Astrocyte (in vitro differentiated cells and primary cell): Measurements from ENCODE around the gene LPCAT3. TPM values are rescaled to one million over a fixed set of nuclear protein-coding genes. Genes with fewer than 3 reads are reported as not detected.

Experiments
- DNase-seq: peaks from one replicate; pipeline ENCODE4 v3.0.0-alpha.2; 2010; ENCODE audit warnings: low read depth
- FAIRE-seq: peaks from 2 replicates; lab custom pipeline; 2011; peaks lifted over from hg19 to GRCh38; lab: Jason Lieb, UNC
- H2AFZ ChIP-seq: 2 replicates; pipeline ENCODE4 v1.6.0; 2012; ENCODE audit warnings: low read depth, low read length, inconsistent platforms
- H3K27ac ChIP-seq: 2 replicates; pipeline ENCODE4 v1.5.1; 2011; ENCODE audit warnings: low read depth, low read length, inconsistent platforms
- H3K27me3 ChIP-seq: 2 replicates; pipeline ENCODE4 v1.6.0; 2011; ENCODE audit warnings: low read length, inconsistent platforms; ENCODE audit not compliant: insufficient read depth
- H3K36me3 ChIP-seq: 2 replicates; pipeline ENCODE4 v1.5.1; 2011; ENCODE audit warnings: low read length, inconsistent platforms; ENCODE audit not compliant: insufficient read depth
- H3K4me1 ChIP-seq: 2 replicates; pipeline ENCODE4 v1.5.1; 2011; ENCODE audit warnings: low read length, inconsistent platforms; ENCODE audit not compliant: insufficient read depth
- H3K4me2 ChIP-seq: 2 replicates; pipeline ENCODE4 v1.6.0; 2012; ENCODE audit warnings: low read length, inconsistent platforms
- H3K4me3 ChIP-seq: 2 replicates; pipeline ENCODE4 v1.5.1; 2011; ENCODE audit warnings: low read depth, mild to moderate bottlenecking, low read length, inconsistent platforms; ENCODE audit not compliant: insufficient read depth
- H3K79me2 ChIP-seq: 2 replicates; pipeline ENCODE4 v1.6.0; 2012; ENCODE audit warnings: mild to moderate bottlenecking, low read length, inconsistent platforms; ENCODE audit not compliant: insufficient read depth
- H3K9ac ChIP-seq: 2 replicates; pipeline ENCODE4 v1.6.0; 2012; ENCODE audit warnings: mild to moderate bottlenecking, low read length, inconsistent platforms
- H3K9me3 ChIP-seq: 2 replicates; pipeline ENCODE4 v1.5.1; 2012; ENCODE audit warnings: low read depth, mild to moderate bottlenecking, low read length, inconsistent platforms; ENCODE audit not compliant: insufficient read depth
- H4K20me1 ChIP-seq: 2 replicates; pipeline ENCODE4 v1.6.0; 2012; ENCODE audit warnings: low read length, inconsistent platforms; ENCODE audit not compliant: insufficient read depth
- H3K27ac Mint-ChIP-seq: one replicate; pipeline ENCODE4 v1.8.0; 2021; ENCODE audit warnings: mild to moderate bottlenecking, mixed read lengths; ENCODE audit not compliant: unreplicated experiment
- H3K27me3 Mint-ChIP-seq: one replicate; pipeline ENCODE4 v1.8.0; 2021; ENCODE audit warnings: low read depth, mixed read lengths; ENCODE audit not compliant: unreplicated experiment
- H3K36me3 Mint-ChIP-seq: one replicate; pipeline ENCODE4 v1.8.0; 2021; ENCODE audit warnings: low read depth, mixed read lengths; ENCODE audit not compliant: unreplicated experiment
- H3K4me1 Mint-ChIP-seq: one replicate; pipeline ENCODE4 v1.8.0; 2021; ENCODE audit warnings: low read depth, mixed read lengths; ENCODE audit not compliant: unreplicated experiment
- H3K4me3 Mint-ChIP-seq: one replicate; pipeline ENCODE4 v1.8.0; 2021; ENCODE audit warnings: mild to moderate bottlenecking, moderate library complexity, mixed read lengths; ENCODE audit not compliant: unreplicated experiment
- H3K9me3 Mint-ChIP-seq: one replicate; pipeline ENCODE4 v1.8.0; 2021; ENCODE audit warnings: mild to moderate bottlenecking, mixed read lengths; ENCODE audit not compliant: unreplicated experiment
- CTCF ChIP-seq: IDR thresholded peaks from 2 replicates; pipeline ENCODE4 v1.5.1; 2011; ENCODE audit warnings: low read depth, mild to moderate bottlenecking, inconsistent platforms, low read length, moderate library complexity; ENCODE audit not compliant: insufficient read depth
- EZH2 ChIP-seq: IDR thresholded peaks from 2 replicates; pipeline ENCODE4 v1.6.1; 2012; ENCODE audit warnings: mild to moderate bottlenecking, low read length, inconsistent platforms; ENCODE audit not compliant: insufficient read depth
- total RNA-seq: library from RNA; stranded (reverse); gene quantifications from 2 replicates; pipeline ENCODE4 v1.2.1, GENCODE V29; 2021

Gene LPCAT3
- total RNA-seq, 1 donor from 2014 or later, result 26.2 TPM

GRCh38 chr12:7021956-7022355, 3.7 kb upstream of the LPCAT3 start:
- Histone ChIP-seq H4K20me1 (no peaks in the 10 kb centered on the region), H3K27me3 (no peaks in the 10 kb centered on the region), H3K4me1 (no peaks in the 10 kb centered on the region), H3K27ac (no peak overlapping the region), H3K79me2 (no peaks in the 10 kb centered on the region), H3K4me3 (no peak overlapping the region), H3K4me2 (no peak overlapping the region), H2AFZ (no peak overlapping the region), H3K9ac (no peak overlapping the region), H3K9me3 (no peaks in the 10 kb centered on the region), H3K36me3 (no peaks in the 10 kb centered on the region)
- Mint-ChIP-seq H3K4me1 (no peaks in the 10 kb centered on the region), H3K27me3 (peaks cover 8% of the 10 kb centered on the region), H3K9me3 (no peaks in the 10 kb centered on the region), H3K27ac (no peak overlapping the region), H3K4me3 (no peak overlapping the region), H3K36me3 (no peaks in the 10 kb centered on the region)
- TF ChIP-seq EZH2, result no peak
- no peak for TF ChIP-seq CTCF
- no peak for FAIRE-seq
- no peak for DNase-seq

GRCh38 chr12:7019043-7019569, 830 bp upstream of the LPCAT3 start:
- H3K4me1 Mint-ChIP-seq, result peaks cover 3% of the 10 kb centered on the region
- H3K36me3 Mint-ChIP-seq, result no peaks in the 10 kb centered on the region
- TF ChIP-seq CTCF, result no peak
- TF ChIP-seq EZH2, result no peak
- Histone ChIP-seq H2AFZ (peak overlapping the region; percentile 54), H3K4me3 (peak overlapping the region; percentile 90), H3K27ac (peak overlapping the region; percentile 53), H4K20me1 (peaks cover 3% of the 10 kb centered on the region), H3K9me3 (no peaks in the 10 kb centered on the region), H3K4me1 (no peaks in the 10 kb centered on the region), H3K9ac (peak overlapping the region; percentile 82), H3K36me3 (no peaks in the 10 kb centered on the region), H3K79me2 (peaks cover 3% of the 10 kb centered on the region), H3K4me2 (peak overlapping the region; percentile 96), H3K27me3 (no peaks in the 10 kb centered on the region)
- FAIRE-seq (no peak), DNase-seq (no peak)
- no peaks in the 10 kb centered on the region for H3K27me3 Mint-ChIP-seq
- H3K27ac Mint-ChIP-seq, result peak overlapping the region; percentile 87
- no peaks in the 10 kb centered on the region for H3K9me3 Mint-ChIP-seq
- H3K4me3 Mint-ChIP-seq, result peak overlapping the region; percentile 93

GRCh38 chr12:7017870-7018349, 366 bp downstream of the LPCAT3 start:
- peak overlapping the region; percentile 63 for H3K27ac Mint-ChIP-seq
- H3K4me1 Mint-ChIP-seq, result peaks cover 3% of the 10 kb centered on the region
- Histone ChIP-seq H3K4me1 (no peaks in the 10 kb centered on the region), H3K9me3 (no peaks in the 10 kb centered on the region), H3K79me2 (peaks cover 3% of the 10 kb centered on the region), H3K36me3 (peaks cover 2% of the 10 kb centered on the region), H3K4me2 (peak overlapping the region; percentile 96), H2AFZ (peak overlapping the region; percentile 97), H3K27me3 (no peaks in the 10 kb centered on the region), H3K27ac (peak overlapping the region; percentile 60), H4K20me1 (peaks cover 7% of the 10 kb centered on the region), H3K9ac (peak overlapping the region; percentile 82), H3K4me3 (peak overlapping the region; percentile 90)
- no peaks in the 10 kb centered on the region for H3K27me3 Mint-ChIP-seq
- peaks cover 2% of the 10 kb centered on the region for H3K36me3 Mint-ChIP-seq
- FAIRE-seq, result no peak
- H3K4me3 Mint-ChIP-seq, result peak overlapping the region; percentile 93
- no peaks in the 10 kb centered on the region for H3K9me3 Mint-ChIP-seq
- no peak for DNase-seq
- no peak for TF ChIP-seq CTCF
- no peak for TF ChIP-seq EZH2
